ENCODE results near the gene IRAK1BP1. TPM values are rescaled to one million over a fixed set of nuclear protein-coding genes. Genes with fewer than 3 reads are reported as not detected.
A peak's percentile ranks its signal among the peaks of the same experiment; 100 is the strongest.

IRAK1BP1 gene
- total RNA-seq, 1 experiment from 2014 or later = 2.2 TPM

DNA sequence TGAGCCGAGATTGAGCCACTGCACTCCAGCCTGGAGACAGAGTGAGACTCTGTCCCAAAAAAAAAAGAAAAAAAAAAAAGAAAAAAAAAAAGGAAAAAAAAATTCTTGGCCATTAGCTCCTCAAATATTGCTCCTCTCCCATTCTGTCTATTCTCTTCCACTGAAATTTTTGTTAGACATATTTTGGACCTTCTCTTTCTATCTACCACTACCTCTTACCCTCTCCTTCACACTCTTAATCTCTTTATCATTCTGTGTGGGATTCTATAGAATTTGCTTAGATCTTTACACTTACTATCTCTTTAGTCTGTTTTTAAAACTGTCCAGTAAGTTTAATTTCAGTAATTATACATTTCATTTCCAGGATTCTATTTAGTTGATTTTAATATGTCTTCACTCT lies 85.0 kb downstream of the IRAK1BP1 start:
- no peak for DNase-seq (ENCODE audit: low read depth, low spot score)
- H3K36me3 ChIP-seq (ENCODE audit: control insufficient read depth, insufficient read depth, low read length) = peaks cover 35% of the 10 kb centered on the region
- TSS peak; percentile 10 for BruUV-seq (replicated peaks)
- TF ChIP-seq, protein P1, sequence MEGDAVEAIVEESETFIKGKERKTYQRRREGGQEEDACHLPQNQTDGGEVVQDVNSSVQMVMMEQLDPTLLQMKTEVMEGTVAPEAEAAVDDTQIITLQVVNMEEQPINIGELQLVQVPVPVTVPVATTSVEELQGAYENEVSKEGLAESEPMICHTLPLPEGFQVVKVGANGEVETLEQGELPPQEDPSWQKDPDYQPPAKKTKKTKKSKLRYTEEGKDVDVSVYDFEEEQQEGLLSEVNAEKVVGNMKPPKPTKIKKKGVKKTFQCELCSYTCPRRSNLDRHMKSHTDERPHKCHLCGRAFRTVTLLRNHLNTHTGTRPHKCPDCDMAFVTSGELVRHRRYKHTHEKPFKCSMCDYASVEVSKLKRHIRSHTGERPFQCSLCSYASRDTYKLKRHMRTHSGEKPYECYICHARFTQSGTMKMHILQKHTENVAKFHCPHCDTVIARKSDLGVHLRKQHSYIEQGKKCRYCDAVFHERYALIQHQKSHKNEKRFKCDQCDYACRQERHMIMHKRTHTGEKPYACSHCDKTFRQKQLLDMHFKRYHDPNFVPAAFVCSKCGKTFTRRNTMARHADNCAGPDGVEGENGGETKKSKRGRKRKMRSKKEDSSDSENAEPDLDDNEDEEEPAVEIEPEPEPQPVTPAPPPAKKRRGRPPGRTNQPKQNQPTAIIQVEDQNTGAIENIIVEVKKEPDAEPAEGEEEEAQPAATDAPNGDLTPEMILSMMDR (IDR thresholded peaks at IDR 0.05) = no peak
- TF ChIP-seq POLR2AphosphoS5 (IDR thresholded peaks at IDR 0.05; ENCODE audit: low read depth, low read length) (no peak), SIN3A (IDR thresholded peaks at IDR 0.05; ENCODE audit: borderline replicate concordance, insufficient read depth, low read depth, low read length) (no peak), TCF7L2 (IDR thresholded peaks at IDR 0.05; ENCODE audit: low read depth, low read length) (no peak)
- TF ChIP-seq, protein P2, sequence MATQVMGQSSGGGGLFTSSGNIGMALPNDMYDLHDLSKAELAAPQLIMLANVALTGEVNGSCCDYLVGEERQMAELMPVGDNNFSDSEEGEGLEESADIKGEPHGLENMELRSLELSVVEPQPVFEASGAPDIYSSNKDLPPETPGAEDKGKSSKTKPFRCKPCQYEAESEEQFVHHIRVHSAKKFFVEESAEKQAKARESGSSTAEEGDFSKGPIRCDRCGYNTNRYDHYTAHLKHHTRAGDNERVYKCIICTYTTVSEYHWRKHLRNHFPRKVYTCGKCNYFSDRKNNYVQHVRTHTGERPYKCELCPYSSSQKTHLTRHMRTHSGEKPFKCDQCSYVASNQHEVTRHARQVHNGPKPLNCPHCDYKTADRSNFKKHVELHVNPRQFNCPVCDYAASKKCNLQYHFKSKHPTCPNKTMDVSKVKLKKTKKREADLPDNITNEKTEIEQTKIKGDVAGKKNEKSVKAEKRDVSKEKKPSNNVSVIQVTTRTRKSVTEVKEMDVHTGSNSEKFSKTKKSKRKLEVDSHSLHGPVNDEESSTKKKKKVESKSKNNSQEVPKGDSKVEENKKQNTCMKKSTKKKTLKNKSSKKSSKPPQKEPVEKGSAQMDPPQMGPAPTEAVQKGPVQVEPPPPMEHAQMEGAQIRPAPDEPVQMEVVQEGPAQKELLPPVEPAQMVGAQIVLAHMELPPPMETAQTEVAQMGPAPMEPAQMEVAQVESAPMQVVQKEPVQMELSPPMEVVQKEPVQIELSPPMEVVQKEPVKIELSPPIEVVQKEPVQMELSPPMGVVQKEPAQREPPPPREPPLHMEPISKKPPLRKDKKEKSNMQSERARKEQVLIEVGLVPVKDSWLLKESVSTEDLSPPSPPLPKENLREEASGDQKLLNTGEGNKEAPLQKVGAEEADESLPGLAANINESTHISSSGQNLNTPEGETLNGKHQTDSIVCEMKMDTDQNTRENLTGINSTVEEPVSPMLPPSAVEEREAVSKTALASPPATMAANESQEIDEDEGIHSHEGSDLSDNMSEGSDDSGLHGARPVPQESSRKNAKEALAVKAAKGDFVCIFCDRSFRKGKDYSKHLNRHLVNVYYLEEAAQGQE (IDR thresholded peaks at IDR 0.05; ENCODE audit: insufficient read depth in 1 of 2, low read depth in 2 of 2, low read length in 1 of 2) = no peak
- intact Hi-C loops (cut with micrococcal nuclease; ENCODE audit: unreplicated experiment) = no loop called here
- H3K27me3 ChIP-seq (ENCODE audit: control insufficient read depth, insufficient read depth, low read length) = no peaks in the 10 kb centered on the region
- in situ Hi-C loops (cut with HindIII; ENCODE audit: low pct_unique_long_range_greater_than_20kb, low sequenced_read_pairs) = no loop called here
- no peak overlapping the region for H3K27ac ChIP-seq (ENCODE audit: low read length)
- peaks cover 11% of the 10 kb centered on the region; the same call in 1 of the 2 replicates for H3K9me3 ChIP-seq (ENCODE audit: control insufficient read depth, insufficient read depth, low read depth, low read length)
- ChIA-PET POLR2A (interaction anchor here (0.7 kb wide), 1 partner anchor 120 kb away, joined by 4 read pairs; no protein-coding TSS in a partner anchor), CTCF (interaction anchor here (0.6 kb wide), 1 partner anchor 916 kb away, joined by 7 read pairs; no protein-coding TSS in a partner anchor)
- H3K4me1 ChIP-seq (ENCODE audit: control insufficient read depth, insufficient read depth, low read length) = no peaks in the 10 kb centered on the region
- no peak overlapping the region for H3K4me3 ChIP-seq (ENCODE audit: low read depth in 2 of 2, low read length in 2 of 2)
- no peak for ATAC-seq

Other genes starting within 250 kb of the IRAK1BP1 start
- 28.0 TPM for gene PHIP, start 210.7 kb downstream of the IRAK1BP1 start, total RNA-seq (2021; ENCODE audit: unreplicated experiment)